T-helper 2 cell treated with Interferon-gamma antibody and Interleukin-4, amounts not matched to agents 5 μg/mL and 100 μg/mL, for 36 hours (primary cell): ENCODE data around the gene TP63.

Experiments used
- DNase-seq: peaks from one replicate; pipeline ENCODE4 v3.0.0; 2021; ENCODE audit warnings: low spot score
- H3K27ac Mint-ChIP-seq: one replicate; pipeline ENCODE4 v1.8.0; 2021; ENCODE audit warnings: mild to moderate bottlenecking, mixed read lengths
- H3K27me3 Mint-ChIP-seq: one replicate; pipeline ENCODE4 v1.8.0; 2021; ENCODE audit warnings: low read depth, mixed read lengths
- H3K36me3 Mint-ChIP-seq: one replicate; pipeline ENCODE4 v1.8.0; 2021; ENCODE audit warnings: low read depth, mixed read lengths
- H3K4me1 Mint-ChIP-seq: one replicate; pipeline ENCODE4 v1.8.0; 2021; ENCODE audit warnings: low read depth, mixed read lengths
- H3K4me3 Mint-ChIP-seq: one replicate; pipeline ENCODE4 v1.8.0; 2022; ENCODE audit warnings: mild to moderate bottlenecking, moderate library complexity, mixed read lengths
- H3K9me3 Mint-ChIP-seq: one replicate; pipeline ENCODE4 v1.8.0; 2021; ENCODE audit warnings: mixed read lengths

TP63 gene

DNA sequence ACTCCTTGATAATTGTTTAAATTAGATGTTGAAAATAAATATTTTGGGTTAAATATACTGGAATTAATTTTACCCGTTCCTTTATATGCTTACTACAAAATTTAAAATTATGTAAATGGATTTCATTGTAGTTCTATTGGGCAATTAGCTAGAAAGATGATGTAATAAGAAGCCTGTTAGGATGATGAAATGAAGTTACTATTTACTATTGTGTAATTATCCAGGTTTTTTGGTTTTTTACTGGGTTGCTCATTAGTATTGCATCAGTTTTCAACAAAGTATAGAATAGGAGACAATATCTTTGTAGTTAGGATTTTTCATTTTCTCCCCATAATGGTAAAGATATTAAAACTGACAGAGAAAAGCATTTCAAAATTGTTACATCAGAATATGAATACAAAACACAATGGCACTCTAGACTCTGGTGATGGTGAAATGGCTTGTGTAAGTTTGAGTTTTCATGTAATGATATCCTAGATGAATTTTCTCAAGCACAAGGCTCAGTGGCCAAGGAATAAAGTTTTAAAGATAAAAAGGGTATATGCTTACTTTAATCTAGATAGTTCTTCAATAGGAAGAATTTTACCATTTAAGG, 267.5 kb downstream of the TP63 start:
- no peak for DNase-seq
- H3K4me3 Mint-ChIP-seq = no peak overlapping the region
- no peaks in the 10 kb centered on the region for H3K27me3 Mint-ChIP-seq
- H3K9me3 Mint-ChIP-seq = no peaks in the 10 kb centered on the region
- H3K27ac Mint-ChIP-seq = no peak overlapping the region
- no peaks in the 10 kb centered on the region for H3K36me3 Mint-ChIP-seq
- H3K4me1 Mint-ChIP-seq = no peaks in the 10 kb centered on the region

DNA sequence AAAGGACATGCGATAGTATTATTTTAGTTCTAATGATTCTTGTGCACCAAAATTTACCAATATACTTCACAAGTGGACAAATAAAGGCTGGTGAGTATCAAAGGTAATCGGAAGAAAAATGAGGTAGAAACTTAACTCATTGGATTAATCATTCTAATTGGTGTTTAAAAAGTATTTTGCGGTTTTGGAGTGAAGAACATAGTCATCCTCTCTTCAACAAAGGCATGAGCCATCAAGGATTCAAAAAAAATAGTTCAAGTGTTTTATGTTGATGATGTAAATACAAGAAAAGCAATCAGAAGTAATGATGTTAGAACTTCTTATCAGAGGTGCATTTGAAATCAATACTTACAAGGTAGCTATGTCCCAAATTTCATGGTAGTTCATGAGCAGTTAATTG, 268.0 kb downstream of the TP63 start:
- H3K36me3 Mint-ChIP-seq = no peaks in the 10 kb centered on the region
- H3K27ac Mint-ChIP-seq = no peak overlapping the region
- H3K27me3 Mint-ChIP-seq = no peaks in the 10 kb centered on the region
- DNase-seq = no peak
- no peaks in the 10 kb centered on the region for H3K4me1 Mint-ChIP-seq
- no peaks in the 10 kb centered on the region for H3K9me3 Mint-ChIP-seq
- no peak overlapping the region for H3K4me3 Mint-ChIP-seq

DNA sequence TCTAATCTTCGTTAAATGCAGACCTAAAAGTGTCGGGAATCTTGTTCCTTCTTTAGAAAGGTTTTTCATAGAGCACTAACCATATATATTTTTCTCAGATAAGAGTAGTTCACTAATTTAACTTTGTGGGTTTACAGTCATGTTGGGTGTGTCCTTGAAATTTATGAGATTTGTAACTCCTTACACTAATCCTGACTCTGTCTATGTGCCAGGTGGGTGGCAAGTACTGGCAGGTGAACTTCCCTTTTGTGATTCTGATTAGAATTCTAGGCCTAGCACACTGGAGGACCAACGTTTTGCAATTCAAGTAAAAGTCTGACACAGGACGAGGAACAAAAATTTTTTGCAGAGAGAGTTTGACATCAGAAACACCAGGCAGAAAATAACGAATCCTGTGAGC, 269.4 kb downstream of the TP63 start:
- no peaks in the 10 kb centered on the region for H3K4me1 Mint-ChIP-seq

GRCh38 chr3:189901481-189901880, 270.3 kb downstream of the TP63 start:
- no peaks in the 10 kb centered on the region for H3K36me3 Mint-ChIP-seq
- H3K27me3 Mint-ChIP-seq = no peaks in the 10 kb centered on the region
- H3K4me3 Mint-ChIP-seq = no peak overlapping the region
- H3K4me1 Mint-ChIP-seq = no peaks in the 10 kb centered on the region
- no peak for DNase-seq
- no peaks in the 10 kb centered on the region for H3K9me3 Mint-ChIP-seq
- H3K27ac Mint-ChIP-seq = no peak overlapping the region

More for the DNA sequence above, 269.4 kb downstream of the TP63 start:
- Mint-ChIP-seq H3K36me3 (no peaks in the 10 kb centered on the region), H3K9me3 (no peaks in the 10 kb centered on the region), H3K27me3 (no peaks in the 10 kb centered on the region), H3K4me3 (no peak overlapping the region), H3K27ac (no peak overlapping the region)
- no peak for DNase-seq

- DNase-seq = no peak
- Mint-ChIP-seq H3K36me3 (no peaks in the 10 kb centered on the region), H3K27me3 (no peaks in the 10 kb centered on the region), H3K9me3 (no peaks in the 10 kb centered on the region), H3K4me1 (no peaks in the 10 kb centered on the region), H3K4me3 (no peak overlapping the region), H3K27ac (no peak overlapping the region)
Observed at GRCh38 chr3:189902230-189903186, 271.3 kb downstream of the TP63 start.

DNA sequence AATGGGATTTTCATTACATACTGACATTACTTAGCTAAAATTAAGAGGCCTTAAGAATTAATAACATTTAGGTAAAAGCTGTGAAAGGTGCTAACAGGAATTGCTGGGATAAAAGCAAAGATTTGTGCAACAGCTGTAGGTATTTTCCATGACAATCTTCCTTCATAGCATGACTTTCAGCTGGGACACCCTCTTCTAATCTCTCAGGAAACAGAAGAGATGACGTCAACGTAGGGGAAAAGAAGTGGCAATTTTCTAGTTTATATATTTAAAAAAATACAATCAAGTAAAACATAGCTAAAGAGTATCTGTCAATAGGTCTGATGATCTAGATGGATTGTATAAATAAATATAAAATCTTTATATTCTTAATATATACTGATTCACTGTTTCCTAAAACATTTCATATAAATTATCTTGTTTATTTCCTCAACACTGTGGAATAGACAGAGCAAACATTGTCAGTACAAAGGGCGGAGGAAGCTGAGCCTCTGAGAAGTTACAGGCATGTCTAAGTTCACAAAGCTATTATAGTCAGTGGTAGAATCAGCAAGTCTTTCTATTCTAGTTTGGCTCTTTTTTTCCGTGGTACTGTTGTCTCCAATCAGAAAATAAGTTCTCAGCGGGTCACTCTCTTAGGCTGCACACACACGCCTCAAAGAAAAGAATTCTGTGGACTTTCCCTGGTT, 272.5 kb downstream of the TP63 start:
- no peaks in the 10 kb centered on the region for H3K27me3 Mint-ChIP-seq
- H3K4me1 Mint-ChIP-seq = no peaks in the 10 kb centered on the region
- H3K9me3 Mint-ChIP-seq = no peaks in the 10 kb centered on the region
- no peaks in the 10 kb centered on the region for H3K36me3 Mint-ChIP-seq
- no peak for DNase-seq
- H3K4me3 Mint-ChIP-seq = no peak overlapping the region
- H3K27ac Mint-ChIP-seq = no peak overlapping the region

GRCh38 chr3:189907803-189908202, 276.6 kb downstream of the TP63 start:
- no peaks in the 10 kb centered on the region for H3K9me3 Mint-ChIP-seq
- no peaks in the 10 kb centered on the region for H3K4me1 Mint-ChIP-seq
- DNase-seq = no peak
- no peaks in the 10 kb centered on the region for H3K27me3 Mint-ChIP-seq
- H3K36me3 Mint-ChIP-seq = no peaks in the 10 kb centered on the region
- no peak overlapping the region for H3K27ac Mint-ChIP-seq
- H3K4me3 Mint-ChIP-seq = no peak overlapping the region

DNA sequence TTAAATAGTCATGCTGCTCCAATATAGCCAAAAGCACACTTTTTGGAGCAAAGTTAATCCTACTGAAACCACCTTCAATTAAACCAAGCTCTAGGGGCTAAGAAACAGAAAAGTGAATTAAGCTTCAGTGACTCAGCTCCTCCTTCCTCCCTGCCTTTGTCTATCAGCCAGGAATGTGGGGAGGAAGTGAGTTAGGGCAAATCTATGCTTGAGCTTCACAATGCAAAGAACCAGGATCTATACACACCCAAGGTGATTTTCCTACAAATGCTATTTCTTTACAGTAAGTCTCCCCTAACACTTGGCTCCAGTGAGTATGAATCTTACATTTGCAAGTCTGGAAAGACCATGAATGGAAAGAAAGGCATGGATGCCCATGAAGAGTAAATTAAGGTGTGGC, 277.5 kb downstream of the TP63 start:
- no peak overlapping the region for H3K4me3 Mint-ChIP-seq
- H3K9me3 Mint-ChIP-seq = no peaks in the 10 kb centered on the region
- H3K36me3 Mint-ChIP-seq = no peaks in the 10 kb centered on the region
- no peaks in the 10 kb centered on the region for H3K27me3 Mint-ChIP-seq
- DNase-seq = no peak
- H3K27ac Mint-ChIP-seq = no peak overlapping the region
- H3K4me1 Mint-ChIP-seq = no peaks in the 10 kb centered on the region

DNA sequence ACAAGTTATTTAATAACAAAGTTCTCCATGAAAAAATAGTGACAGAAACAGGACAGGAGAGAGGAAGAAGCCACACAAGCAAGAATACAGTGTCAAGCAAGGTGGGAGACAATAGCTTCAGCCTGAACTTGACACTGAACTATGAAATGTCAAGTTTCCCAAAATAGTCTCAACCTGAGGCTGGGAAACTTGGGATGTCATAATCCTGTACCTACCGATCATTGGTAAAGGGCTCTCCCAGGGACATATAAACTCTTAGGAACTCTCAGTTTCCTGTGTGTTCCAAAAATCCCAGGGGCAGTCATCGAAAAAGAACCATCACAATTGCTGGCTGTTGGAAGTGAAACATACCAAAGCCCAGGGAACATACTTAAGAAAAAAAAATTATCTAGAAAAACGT, 277.9 kb downstream of the TP63 start:
- no peak overlapping the region for H3K27ac Mint-ChIP-seq
- H3K9me3 Mint-ChIP-seq = no peaks in the 10 kb centered on the region
- H3K4me3 Mint-ChIP-seq = no peak overlapping the region
- no peaks in the 10 kb centered on the region for H3K4me1 Mint-ChIP-seq
- no peaks in the 10 kb centered on the region for H3K27me3 Mint-ChIP-seq
- no peaks in the 10 kb centered on the region for H3K36me3 Mint-ChIP-seq
- DNase-seq = no peak

- H3K27ac Mint-ChIP-seq = no peak overlapping the region
- no peak for DNase-seq
- H3K4me1 Mint-ChIP-seq = no peaks in the 10 kb centered on the region
- H3K36me3 Mint-ChIP-seq = no peaks in the 10 kb centered on the region
- H3K9me3 Mint-ChIP-seq = no peaks in the 10 kb centered on the region
- H3K4me3 Mint-ChIP-seq = no peak overlapping the region
- no peaks in the 10 kb centered on the region for H3K27me3 Mint-ChIP-seq
Observed at GRCh38 chr3:189909573-189909972, 278.4 kb downstream of the TP63 start.

GRCh38 chr3:189911001-189911400, 279.8 kb downstream of the TP63 start:
- H3K27me3 Mint-ChIP-seq = no peaks in the 10 kb centered on the region
- no peak overlapping the region for H3K27ac Mint-ChIP-seq
- no peaks in the 10 kb centered on the region for H3K36me3 Mint-ChIP-seq
- no peak for DNase-seq
- H3K4me3 Mint-ChIP-seq = no peak overlapping the region
- peaks cover 2% of the 10 kb centered on the region for H3K4me1 Mint-ChIP-seq
- H3K9me3 Mint-ChIP-seq = no peaks in the 10 kb centered on the region

- H3K9me3 Mint-ChIP-seq = peaks cover 1% of the 10 kb centered on the region
Observed at GRCh38 chr3:189914799-189915198, 283.6 kb downstream of the TP63 start.

DNA sequence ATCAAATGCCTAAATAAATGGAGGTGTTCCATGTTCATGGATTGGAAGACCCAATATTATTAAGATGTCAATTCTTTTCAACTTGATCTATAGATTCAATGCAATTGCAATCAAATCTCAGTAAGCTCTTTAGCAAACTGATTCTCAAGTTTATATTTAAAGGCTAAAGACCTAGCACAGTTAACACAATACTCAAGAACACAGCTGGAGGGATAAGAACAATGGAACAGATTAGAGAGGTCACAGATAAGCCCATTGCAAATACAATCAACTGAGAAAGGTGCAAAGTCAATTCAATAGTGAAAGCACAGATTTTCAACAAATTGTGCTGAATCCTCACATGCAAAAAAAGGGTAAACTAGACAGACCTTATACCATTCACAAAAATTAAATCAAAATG, 290.6 kb downstream of the TP63 start:
- DNase-seq = no peak
- Mint-ChIP-seq H3K27ac (no peak overlapping the region), H3K36me3 (no peaks in the 10 kb centered on the region), H3K4me3 (no peak overlapping the region), H3K27me3 (no peaks in the 10 kb centered on the region), H3K9me3 (peaks cover 4% of the 10 kb centered on the region), H3K4me1 (no peaks in the 10 kb centered on the region)

More at GRCh38 chr3:189914799-189915198, 283.6 kb downstream of the TP63 start:
- Mint-ChIP-seq H3K4me1 (peaks cover 2% of the 10 kb centered on the region), H3K36me3 (no peaks in the 10 kb centered on the region), H3K4me3 (no peak overlapping the region), H3K27ac (no peak overlapping the region), H3K27me3 (no peaks in the 10 kb centered on the region)
- DNase-seq = peak; percentile 17
